NCI-H2171 treated with DMSO at 0.1 percent for 48 hours (cell line): ENCODE results near the gene WDFY1.
A peak's percentile ranks its signal among the peaks of the same experiment; 100 is the strongest.

Experiments
- DNase-seq: peaks from one replicate; lab custom pipeline; 2025; lab: John Stamatoyannopoulos, UW

Gene WDFY1

GRCh38 chr2:223856584-223856983 lies 88.6 kb downstream of the WDFY1 start:
- DNase-seq: no peak

- no peak for DNase-seq
Measured at GRCh38 chr2:223856021-223856420, 89.1 kb downstream of the WDFY1 start.

GRCh38 chr2:223855426-223855825 lies 89.7 kb downstream of the WDFY1 start:
- no peak for DNase-seq

GRCh38 chr2:223854741-223855140 lies 90.4 kb downstream of the WDFY1 start:
- DNase-seq: no peak

GRCh38 chr2:223853425-223853837 lies 91.7 kb downstream of the WDFY1 start:
- DNase-seq: no peak

- DNase-seq: no peak
Measured at GRCh38 chr2:223852281-223852795, 92.8 kb downstream of the WDFY1 start.

- no peak for DNase-seq
Measured at GRCh38 chr2:223847410-223847809, 97.7 kb downstream of the WDFY1 start.

GRCh38 chr2:223846515-223846914 lies 98.6 kb downstream of the WDFY1 start:
- no peak for DNase-seq

- no peak for DNase-seq
Measured at GRCh38 chr2:223841436-223842190, 103.5 kb downstream of the WDFY1 start.

- peak; percentile 88 for DNase-seq
Measured at GRCh38 chr2:223837287-223838061, 107.7 kb downstream of the WDFY1 start, which contains the start of gene AP1S3. Gene AP1S3, minus strand, starts transcription at chr2:223837582. Its CDS starts 132 bp downstream, at chr2:223837450.

- DNase-seq: no peak
Measured at GRCh38 chr2:223835701-223836532, 109.2 kb downstream of the WDFY1 start.

- DNase-seq: no peak
Measured at GRCh38 chr2:223834431-223834830, 110.7 kb downstream of the WDFY1 start.

- DNase-seq: no peak
Measured at GRCh38 chr2:223832241-223832903, 112.8 kb downstream of the WDFY1 start.

GRCh38 chr2:223829128-223829527 lies 116.0 kb downstream of the WDFY1 start:
- DNase-seq: no peak

GRCh38 chr2:223828314-223828713 lies 116.8 kb downstream of the WDFY1 start:
- DNase-seq: no peak

- DNase-seq: no peak
Measured at GRCh38 chr2:223826995-223827394, 118.1 kb downstream of the WDFY1 start.
